Activated CD8-positive, alpha-beta memory T cell treated with anti-CD3 and anti-CD28 coated beads for 1 hour (primary cell): ENCODE results near the gene GAS2.
A peak's percentile ranks its signal among the peaks of the same experiment; 100 is the strongest.
"Not testable (repeated sequence)": the region's sequence is repeated elsewhere in the genome, so short reads cannot be mapped to it uniquely, and the experiment has no call there.

Experiments
- DNase-seq, 2 donors: peaks; one replicate each; pipeline ENCODE4 v3.0.0-alpha.2; 2020; ENCODE audit warnings: low read depth in 1 of 2; ENCODE audit errors: extremely low read depth in 1 of 2

The GAS2 gene

GRCh38 chr11:22666325-22666687, at the start of gene GAS2:
GAS2 (plus strand) TSS chr11:22666611; CDS start chr11:22674870, 8,259 bp downstream.
- DNase-seq, result no peak

GRCh38 chr11:22617868-22618267, 48.5 kb upstream of the GAS2 start:
- no peak for DNase-seq

- DNase-seq, result peak in 1 of 2 donors; percentile 43
Observed at GRCh38 chr11:22624742-22625447, 41.5 kb upstream of the GAS2 start.

GRCh38 chr11:22625448-22626287, 40.7 kb upstream of the GAS2 start, which contains the start of gene FANCF:
FANCF (minus strand) TSS chr11:22625823; CDS start chr11:22625810, 13 bp downstream.
- peak; percentile 78 to 93 for DNase-seq

GRCh38 chr11:22626573-22627239, 39.7 kb upstream of the GAS2 start:
- no peak for DNase-seq

GRCh38 chr11:22627421-22627820, 39.0 kb upstream of the GAS2 start:
- DNase-seq, result no peak

- DNase-seq, result no peak
Observed at GRCh38 chr11:22633354-22633902, 33.0 kb upstream of the GAS2 start.

- no peak for DNase-seq
Observed at GRCh38 chr11:22634897-22635629, 31.3 kb upstream of the GAS2 start.

GRCh38 chr11:22635689-22636088, 30.7 kb upstream of the GAS2 start:
- DNase-seq, result no peak

- DNase-seq, result no peak
Observed at GRCh38 chr11:22640862-22641261, 25.5 kb upstream of the GAS2 start.

GRCh38 chr11:22641559-22641958, 24.9 kb upstream of the GAS2 start:
- no peak for DNase-seq

- not testable (repeated sequence) for DNase-seq
Observed at GRCh38 chr11:22652346-22652745, 14.1 kb upstream of the GAS2 start.

GRCh38 chr11:22656130-22656529, 10.3 kb upstream of the GAS2 start:
- DNase-seq, result no peak

GRCh38 chr11:22657101-22657694, 9.2 kb upstream of the GAS2 start:
- DNase-seq, result no peak

- DNase-seq, result no peak
Observed at GRCh38 chr11:22659783-22660182, 6.6 kb upstream of the GAS2 start.

GRCh38 chr11:22666688-22667439, 453 bp downstream of the GAS2 start:
- no peak for DNase-seq

GRCh38 chr11:22668005-22668796, 1.8 kb downstream of the GAS2 start:
- DNase-seq, result no peak

GRCh38 chr11:22669368-22669767, 3.0 kb downstream of the GAS2 start:
- DNase-seq, result no peak

GRCh38 chr11:22670830-22671229, 4.4 kb downstream of the GAS2 start:
- DNase-seq, result no peak
